Caco-2 (cell line): ENCODE data around the gene MRPS27. TPM values are rescaled to one million over a fixed set of nuclear protein-coding genes. Genes with fewer than 3 reads are reported as not detected.
A peak's percentile ranks its signal among the peaks of the same experiment; 100 is the strongest.

Experiments
- BruUV-seq: library from RNA; stranded (reverse); fragments of 400-500 nt; replicated peaks from 2 replicates; lab custom pipeline; 2021; lab: Mats Ljungman, UMichigan
- CTCF ChIA-PET: fragments of 300-600 bp; sonication (Branson Sonifier 250); formaldehyde crosslinking; loops from one replicate; lab custom pipeline; 2022; ENCODE audit warnings: antibody characterized with exemption; lab: Charles Lee
- POLR2A ChIA-PET: fragments of 300-600 bp; sonication (Branson Sonifier 250); formaldehyde crosslinking; loops from one replicate; lab custom pipeline; 2022; ENCODE audit warnings: antibody characterized with exemption; lab: Charles Lee
- DNase-seq, 2 experiments: peaks; one replicate each; pipeline versions ENCODE4 v3.0.0 to v3.0.0-alpha.2; 2020 to 2022
- H3K27me3 ChIP-seq: replicated peaks from 2 replicates; pipeline ENCODE4 v1.6.0; 2011; ENCODE audit warnings: low read length; ENCODE audit not compliant: control insufficient read depth, insufficient read depth
- H3K36me3 ChIP-seq: 2 replicates; pipeline ENCODE4 v1.5.1; 2011; ENCODE audit warnings: low read length; ENCODE audit not compliant: control insufficient read depth, insufficient read depth
- H3K4me1 ChIP-seq: fragments of 250-450 bp; sonication (Bioruptor Pico); 2 replicates; pipeline ENCODE4 v1.5.1; 2020; ENCODE audit warnings: mild to moderate bottlenecking
- H3K4me3 ChIP-seq: 2 replicates; pipeline ENCODE4 v1.5.1; 2011; ENCODE audit warnings: low read depth, mild to moderate bottlenecking, control low read depth, low read length
- H3K9me3 ChIP-seq: fragments of 250-450 bp; sonication (Bioruptor Pico); 2 replicates; pipeline ENCODE4 v1.5.1; 2020; ENCODE audit warnings: mild to moderate bottlenecking, moderate library complexity
- H3K27ac Mint-ChIP-seq: one replicate; pipeline ENCODE4 v1.8.0; 2022; ENCODE audit warnings: mixed read lengths; ENCODE audit not compliant: unreplicated experiment
- H3K27me3 Mint-ChIP-seq: one replicate; pipeline ENCODE4 v1.8.0; 2022; ENCODE audit warnings: mixed read lengths; ENCODE audit not compliant: insufficient read depth, unreplicated experiment
- H3K36me3 Mint-ChIP-seq: one replicate; pipeline ENCODE4 v1.8.0; 2022; ENCODE audit warnings: mild to moderate bottlenecking, mixed read lengths; ENCODE audit not compliant: insufficient read depth, unreplicated experiment
- H3K4me1 Mint-ChIP-seq: one replicate; pipeline ENCODE4 v1.8.0; 2022; ENCODE audit warnings: low read depth, mixed read lengths; ENCODE audit not compliant: unreplicated experiment
- H3K4me3 Mint-ChIP-seq: one replicate; pipeline ENCODE4 v1.8.0; 2022; ENCODE audit warnings: mild to moderate bottlenecking, moderate library complexity, mixed read lengths; ENCODE audit not compliant: unreplicated experiment
- H3K9me3 Mint-ChIP-seq: one replicate; pipeline ENCODE4 v1.8.0; 2022; ENCODE audit warnings: mixed read lengths; ENCODE audit not compliant: unreplicated experiment
- CTCF ChIP-seq, 2 experiments: fragments of 200-600 bp in 1 of 2; IDR thresholded peaks; 1 replicate in 1 of 2; 2 replicates in 1 of 2; pipeline versions ENCODE4 v1.5.1 to v1.8.0; 2011 to 2022; ENCODE audit warnings: antibody characterized with exemption in 1 of 2, control low read depth in 1 of 2, inconsistent platforms in 1 of 2, low read depth in 1 of 2, low read length in 1 of 2, mild to moderate bottlenecking in 1 of 2, moderate library complexity in 1 of 2; ENCODE audit not compliant: insufficient read depth in 1 of 2, severe bottlenecking in 1 of 2, unreplicated experiment in 1 of 2
- intact Hi-C: fragments of 100-400 bp; cut with micrococcal nuclease; formaldehyde crosslinking; loops from one replicate; pipeline ENCODE4 v1.10.0; 2022; ENCODE audit not compliant: unreplicated experiment
- total RNA-seq: library from RNA; stranded (reverse); gene quantifications from 2 replicates; pipeline ENCODE4 v1.2.3, GENCODE V29; 2022

MRPS27 gene
- total RNA-seq, 1 experiment from 2014 or later, result 71.1 TPM

- no peak overlapping the region for H3K4me3 Mint-ChIP-seq
- H3K4me1 ChIP-seq, result no peaks in the 10 kb centered on the region
- CTCF ChIA-PET, result interaction anchor here (0.6 to 1.0 kb wide), 4 partner anchors 16 to 463 kb away, joined by 3 read pairs; no protein-coding TSS in a partner anchor
Observed at GRCh38 chr5:72245546-72245945, 74.5 kb downstream of the MRPS27 start.

GRCh38 chr5:72244862-72245371 lies 75.1 kb downstream of the MRPS27 start:
- no peak overlapping the region for H3K4me3 Mint-ChIP-seq
- CTCF ChIA-PET, result interaction anchor here (0.6 to 1.0 kb wide), 5 partner anchors 15 to 462 kb away, joined by 3 read pairs; no protein-coding TSS in a partner anchor

More at GRCh38 chr5:72245546-72245945, 74.5 kb downstream of the MRPS27 start:
- DNase-seq, result no peak
- Mint-ChIP-seq H3K4me1 (peaks cover 11% of the 10 kb centered on the region), H3K27me3 (no peaks in the 10 kb centered on the region), H3K36me3 (peaks cover 9% of the 10 kb centered on the region), H3K27ac (no peak overlapping the region), H3K9me3 (no peaks in the 10 kb centered on the region)
- H3K4me3 ChIP-seq, result no peak overlapping the region
- no peaks in the 10 kb centered on the region for H3K36me3 ChIP-seq
- TF ChIP-seq CTCF (IDR thresholded peaks at IDR 0.05; ENCODE audit: insufficient read depth in 1 of 2, low read depth in 1 of 2, low read length in 1 of 2, severe bottlenecking in 1 of 2, unreplicated experiment in 1 of 2), result no peak
- BruUV-seq, result no TSS peak
- intact Hi-C loops, result loop anchor here (5.0 kb wide), 1 partner anchor 108 kb away; no protein-coding TSS in a partner anchor
- no peaks in the 10 kb centered on the region for H3K27me3 ChIP-seq
- POLR2A ChIA-PET, result no interaction called here
- H3K9me3 ChIP-seq, result no peaks in the 10 kb centered on the region

GRCh38 chr5:72243706-72244105 lies 76.3 kb downstream of the MRPS27 start:
- ChIA-PET CTCF (no interaction called here), POLR2A (no interaction called here)
- Mint-ChIP-seq H3K4me1 (peaks cover 11% of the 10 kb centered on the region), H3K4me3 (no peak overlapping the region), H3K27me3 (no peaks in the 10 kb centered on the region), H3K9me3 (no peaks in the 10 kb centered on the region), H3K27ac (no peak overlapping the region), H3K36me3 (peaks cover 5% of the 10 kb centered on the region)
- H3K4me3 ChIP-seq, result no peak overlapping the region
- H3K9me3 ChIP-seq, result no peaks in the 10 kb centered on the region
- no TSS peak for BruUV-seq
- intact Hi-C loops, result no loop called here
- no peaks in the 10 kb centered on the region for H3K4me1 ChIP-seq
- H3K36me3 ChIP-seq, result no peaks in the 10 kb centered on the region
- no peak for TF ChIP-seq CTCF (IDR thresholded peaks at IDR 0.05; ENCODE audit: insufficient read depth in 1 of 2, low read depth in 1 of 2, low read length in 1 of 2, severe bottlenecking in 1 of 2, unreplicated experiment in 1 of 2)
- DNase-seq, result no peak
- H3K27me3 ChIP-seq, result no peaks in the 10 kb centered on the region

More at GRCh38 chr5:72244862-72245371, 75.1 kb downstream of the MRPS27 start:
- peak; percentile 19 to 41 for DNase-seq
- Histone ChIP-seq H3K4me3 (no peak overlapping the region), H3K36me3 (no peaks in the 10 kb centered on the region), H3K4me1 (no peaks in the 10 kb centered on the region), H3K9me3 (no peaks in the 10 kb centered on the region), H3K27me3 (no peaks in the 10 kb centered on the region)
- H3K27me3 Mint-ChIP-seq, result no peaks in the 10 kb centered on the region
- no TSS peak for BruUV-seq
- TF ChIP-seq CTCF (IDR thresholded peaks at IDR 0.05; ENCODE audit: insufficient read depth in 1 of 2, low read depth in 1 of 2, low read length in 1 of 2, severe bottlenecking in 1 of 2, unreplicated experiment in 1 of 2), result peak; percentile 36 to 39
- H3K36me3 Mint-ChIP-seq, result peaks cover 9% of the 10 kb centered on the region
- H3K27ac Mint-ChIP-seq, result no peak overlapping the region
- intact Hi-C loops, result loop anchor here (5.0 kb wide), 1 partner anchor 108 kb away; no protein-coding TSS in a partner anchor
- POLR2A ChIA-PET, result no interaction called here
- H3K4me1 Mint-ChIP-seq, result peaks cover 11% of the 10 kb centered on the region
- no peaks in the 10 kb centered on the region for H3K9me3 Mint-ChIP-seq
